Measurements from ENCODE around the gene INPP5B.

The INPP5B gene

GRCh38 chr1:37926038-37926924, 20.6 kb downstream of the INPP5B start:
- no peak for DNase-seq (ENCODE audit: extremely low read depth, low read depth)
- TF ChIP-seq CTCF (IDR thresholded peaks at IDR 0.05; ENCODE audit: low read depth, low read length, missing control alignments): no peak
- H3K4me3 ChIP-seq (replicated peaks; ENCODE audit: low read depth, low read length): no peak overlapping the region

- no peak for TF ChIP-seq CTCF (IDR thresholded peaks at IDR 0.05; ENCODE audit: low read depth, low read length, missing control alignments)
- no peak overlapping the region for H3K4me3 ChIP-seq (replicated peaks; ENCODE audit: low read depth, low read length)
- no peak for DNase-seq (ENCODE audit: extremely low read depth, low read depth)
Measured at GRCh38 chr1:37925316-37925715, 21.5 kb downstream of the INPP5B start.

GRCh38 chr1:37923551-37923889, 23.3 kb downstream of the INPP5B start:
- H3K4me3 ChIP-seq (replicated peaks; ENCODE audit: low read depth, low read length): no peak overlapping the region
- no peak for DNase-seq (ENCODE audit: extremely low read depth, low read depth)
- no peak for TF ChIP-seq CTCF (IDR thresholded peaks at IDR 0.05; ENCODE audit: low read depth, low read length, missing control alignments)

- no peak overlapping the region for H3K4me3 ChIP-seq (replicated peaks; ENCODE audit: low read depth, low read length)
- TF ChIP-seq CTCF (IDR thresholded peaks at IDR 0.05; ENCODE audit: low read depth, low read length, missing control alignments): no peak
- DNase-seq (ENCODE audit: extremely low read depth, low read depth): no peak
Measured at GRCh38 chr1:37922767-37923550, 23.9 kb downstream of the INPP5B start.

- no peak overlapping the region for H3K4me3 ChIP-seq (replicated peaks; ENCODE audit: low read depth, low read length)
- no peak for DNase-seq (ENCODE audit: extremely low read depth, low read depth)
- peak; percentile 63 for TF ChIP-seq CTCF (IDR thresholded peaks at IDR 0.05; ENCODE audit: low read depth, low read length, missing control alignments)
Measured at GRCh38 chr1:37919277-37919676, 27.6 kb downstream of the INPP5B start.

- H3K4me3 ChIP-seq (replicated peaks; ENCODE audit: low read depth, low read length): no peak overlapping the region
- TF ChIP-seq CTCF (IDR thresholded peaks at IDR 0.05; ENCODE audit: low read depth, low read length, missing control alignments): no peak
- DNase-seq (ENCODE audit: extremely low read depth, low read depth): no peak
Measured at GRCh38 chr1:37915476-37916093, 31.3 kb downstream of the INPP5B start.

Measured in HFF-Myc (cell line).